ENCODE measurements around the gene INPP1.

DNA sequence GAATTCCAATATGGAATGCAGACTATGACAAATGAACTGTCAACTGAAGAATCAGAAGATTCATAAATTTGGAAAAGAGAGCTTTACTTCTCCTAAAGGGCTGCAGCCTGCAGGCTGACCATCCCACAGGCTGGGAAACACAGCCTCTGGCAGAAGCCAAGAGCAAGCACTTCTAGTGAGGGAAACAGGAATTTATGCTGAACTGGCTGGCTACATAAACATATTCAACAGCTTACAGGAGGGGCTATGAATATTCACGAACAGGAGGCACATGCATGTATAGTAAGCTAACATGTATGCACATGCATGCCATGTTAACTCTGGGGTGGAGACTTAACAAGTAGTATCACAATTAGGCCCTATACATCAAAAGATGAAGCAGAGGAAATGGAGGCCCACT is 41.3 kb upstream of the INPP1 start:
- TF ChIP-seq, protein P1, sequence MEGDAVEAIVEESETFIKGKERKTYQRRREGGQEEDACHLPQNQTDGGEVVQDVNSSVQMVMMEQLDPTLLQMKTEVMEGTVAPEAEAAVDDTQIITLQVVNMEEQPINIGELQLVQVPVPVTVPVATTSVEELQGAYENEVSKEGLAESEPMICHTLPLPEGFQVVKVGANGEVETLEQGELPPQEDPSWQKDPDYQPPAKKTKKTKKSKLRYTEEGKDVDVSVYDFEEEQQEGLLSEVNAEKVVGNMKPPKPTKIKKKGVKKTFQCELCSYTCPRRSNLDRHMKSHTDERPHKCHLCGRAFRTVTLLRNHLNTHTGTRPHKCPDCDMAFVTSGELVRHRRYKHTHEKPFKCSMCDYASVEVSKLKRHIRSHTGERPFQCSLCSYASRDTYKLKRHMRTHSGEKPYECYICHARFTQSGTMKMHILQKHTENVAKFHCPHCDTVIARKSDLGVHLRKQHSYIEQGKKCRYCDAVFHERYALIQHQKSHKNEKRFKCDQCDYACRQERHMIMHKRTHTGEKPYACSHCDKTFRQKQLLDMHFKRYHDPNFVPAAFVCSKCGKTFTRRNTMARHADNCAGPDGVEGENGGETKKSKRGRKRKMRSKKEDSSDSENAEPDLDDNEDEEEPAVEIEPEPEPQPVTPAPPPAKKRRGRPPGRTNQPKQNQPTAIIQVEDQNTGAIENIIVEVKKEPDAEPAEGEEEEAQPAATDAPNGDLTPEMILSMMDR (conservative IDR thresholded peaks at IDR 0.05): no peak
- TF ChIP-seq ZFX (IDR thresholded peaks at IDR 0.05): no peak

Measured in C4-2B (cell line).